Measurements from ENCODE around the gene KNDC1.

Gene KNDC1

GRCh38 chr10:133194151-133194550, 34.1 kb downstream of the KNDC1 start:
- no peak for TF ChIP-seq CTCF (IDR thresholded peaks at IDR 0.05; ENCODE audit: low read length, missing control alignments)
- DNase-seq (ENCODE audit: low read depth): no peak
- H3K4me3 ChIP-seq (replicated peaks; ENCODE audit: low read depth, low read length): no peak overlapping the region

- no peak for DNase-seq (ENCODE audit: low read depth)
- TF ChIP-seq CTCF (IDR thresholded peaks at IDR 0.05; ENCODE audit: low read length, missing control alignments): no peak
- no peak overlapping the region for H3K4me3 ChIP-seq (replicated peaks; ENCODE audit: low read depth, low read length)
Measured at GRCh38 chr10:133195096-133195495, 35.1 kb downstream of the KNDC1 start.

- H3K4me3 ChIP-seq (replicated peaks; ENCODE audit: low read depth, low read length): no peak overlapping the region
- TF ChIP-seq CTCF (IDR thresholded peaks at IDR 0.05; ENCODE audit: low read length, missing control alignments): no peak
- no peak for DNase-seq (ENCODE audit: low read depth)
Measured at GRCh38 chr10:133195611-133196010, 35.6 kb downstream of the KNDC1 start.

GRCh38 chr10:133196221-133196915, 36.3 kb downstream of the KNDC1 start:
- TF ChIP-seq CTCF (IDR thresholded peaks at IDR 0.05; ENCODE audit: low read length, missing control alignments): no peak
- peak; percentile 11 for DNase-seq (ENCODE audit: low read depth)
- H3K4me3 ChIP-seq (replicated peaks; ENCODE audit: low read depth, low read length): no peak overlapping the region

GRCh38 chr10:133196936-133197758, 37.1 kb downstream of the KNDC1 start:
- TF ChIP-seq CTCF (IDR thresholded peaks at IDR 0.05; ENCODE audit: low read length, missing control alignments): no peak
- H3K4me3 ChIP-seq (replicated peaks; ENCODE audit: low read depth, low read length): no peak overlapping the region
- DNase-seq (ENCODE audit: low read depth): no peak

GRCh38 chr10:133197786-133198185, 37.8 kb downstream of the KNDC1 start:
- DNase-seq (ENCODE audit: low read depth): no peak
- TF ChIP-seq CTCF (IDR thresholded peaks at IDR 0.05; ENCODE audit: low read length, missing control alignments): no peak
- H3K4me3 ChIP-seq (replicated peaks; ENCODE audit: low read depth, low read length): no peak overlapping the region

Measured in fibroblast of pulmonary artery (primary cell).